ENCODE results near the gene RAB11B.

DNA sequence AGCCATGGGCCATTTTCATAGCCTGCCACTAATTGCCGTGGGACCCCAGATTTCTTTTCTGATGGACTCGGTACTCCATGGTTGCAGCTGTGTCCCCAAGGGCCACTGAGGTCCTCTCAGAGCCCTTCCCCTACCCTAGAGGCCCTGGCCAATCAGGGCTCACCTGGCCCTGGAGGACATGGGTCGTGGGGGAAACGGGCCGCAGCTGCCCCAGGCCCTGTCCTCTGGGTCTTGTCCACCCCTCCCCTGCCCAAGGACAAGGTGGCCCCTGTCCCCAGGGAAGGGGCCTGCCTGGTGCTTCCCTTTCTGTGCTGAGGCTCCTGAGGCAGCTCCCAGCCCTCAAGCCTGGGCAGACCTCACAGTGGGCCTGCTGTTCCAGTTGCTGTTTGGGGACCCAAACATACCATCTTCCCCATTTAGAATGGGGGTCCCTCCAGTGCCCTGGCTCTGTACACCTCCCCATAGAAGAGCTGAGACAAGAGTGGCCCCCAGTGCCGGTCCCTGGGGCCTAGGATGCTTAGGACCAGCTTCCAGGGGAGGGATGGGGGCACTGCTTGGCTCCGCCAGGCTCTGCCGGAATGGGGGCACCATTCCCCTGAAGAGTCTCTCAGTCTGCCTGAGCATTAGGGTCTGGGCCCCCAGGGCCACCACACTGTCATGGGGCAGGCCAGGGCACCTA is 3.2 kb downstream of the RAB11B start:
- TF ChIP-seq CTCF (conservative IDR thresholded peaks at IDR 0.05; ENCODE audit: low read length): no peak
- no peak for TF ChIP-seq EZH2phosphoT487 (IDR thresholded peaks at IDR 0.05; ENCODE audit: borderline replicate concordance)

Measured in Loucy (cell line).